Astrocyte (in vitro differentiated cells and primary cell): ENCODE results near the gene ALDH2. TPM values are rescaled to one million over a fixed set of nuclear protein-coding genes. Genes with fewer than 3 reads are reported as not detected.
"Not testable (repeated sequence)": the region's sequence is repeated elsewhere in the genome, so short reads cannot be mapped to it uniquely, and the experiment has no call there.

Source experiments
- DNase-seq: peaks from one replicate; pipeline ENCODE4 v3.0.0-alpha.2; 2010; ENCODE audit warnings: low read depth
- FAIRE-seq: peaks from 2 replicates; lab custom pipeline; 2011; peaks lifted over from hg19 to GRCh38; lab: Jason Lieb, UNC
- H2AFZ ChIP-seq: 2 replicates; pipeline ENCODE4 v1.6.0; 2012; ENCODE audit warnings: low read depth, low read length, inconsistent platforms
- H3K27ac ChIP-seq: 2 replicates; pipeline ENCODE4 v1.5.1; 2011; ENCODE audit warnings: low read depth, low read length, inconsistent platforms
- H3K27me3 ChIP-seq: 2 replicates; pipeline ENCODE4 v1.6.0; 2011; ENCODE audit warnings: low read length, inconsistent platforms; ENCODE audit not compliant: insufficient read depth
- H3K36me3 ChIP-seq: 2 replicates; pipeline ENCODE4 v1.5.1; 2011; ENCODE audit warnings: low read length, inconsistent platforms; ENCODE audit not compliant: insufficient read depth
- H3K4me1 ChIP-seq: 2 replicates; pipeline ENCODE4 v1.5.1; 2011; ENCODE audit warnings: low read length, inconsistent platforms; ENCODE audit not compliant: insufficient read depth
- H3K4me2 ChIP-seq: 2 replicates; pipeline ENCODE4 v1.6.0; 2012; ENCODE audit warnings: low read length, inconsistent platforms
- H3K4me3 ChIP-seq: 2 replicates; pipeline ENCODE4 v1.5.1; 2011; ENCODE audit warnings: low read depth, mild to moderate bottlenecking, low read length, inconsistent platforms; ENCODE audit not compliant: insufficient read depth
- H3K79me2 ChIP-seq: 2 replicates; pipeline ENCODE4 v1.6.0; 2012; ENCODE audit warnings: mild to moderate bottlenecking, low read length, inconsistent platforms; ENCODE audit not compliant: insufficient read depth
- H3K9ac ChIP-seq: 2 replicates; pipeline ENCODE4 v1.6.0; 2012; ENCODE audit warnings: mild to moderate bottlenecking, low read length, inconsistent platforms
- H3K9me3 ChIP-seq: 2 replicates; pipeline ENCODE4 v1.5.1; 2012; ENCODE audit warnings: low read depth, mild to moderate bottlenecking, low read length, inconsistent platforms; ENCODE audit not compliant: insufficient read depth
- H4K20me1 ChIP-seq: 2 replicates; pipeline ENCODE4 v1.6.0; 2012; ENCODE audit warnings: low read length, inconsistent platforms; ENCODE audit not compliant: insufficient read depth
- H3K27ac Mint-ChIP-seq: one replicate; pipeline ENCODE4 v1.8.0; 2021; ENCODE audit warnings: mild to moderate bottlenecking, mixed read lengths; ENCODE audit not compliant: unreplicated experiment
- H3K27me3 Mint-ChIP-seq: one replicate; pipeline ENCODE4 v1.8.0; 2021; ENCODE audit warnings: low read depth, mixed read lengths; ENCODE audit not compliant: unreplicated experiment
- H3K36me3 Mint-ChIP-seq: one replicate; pipeline ENCODE4 v1.8.0; 2021; ENCODE audit warnings: low read depth, mixed read lengths; ENCODE audit not compliant: unreplicated experiment
- H3K4me1 Mint-ChIP-seq: one replicate; pipeline ENCODE4 v1.8.0; 2021; ENCODE audit warnings: low read depth, mixed read lengths; ENCODE audit not compliant: unreplicated experiment
- H3K4me3 Mint-ChIP-seq: one replicate; pipeline ENCODE4 v1.8.0; 2021; ENCODE audit warnings: mild to moderate bottlenecking, moderate library complexity, mixed read lengths; ENCODE audit not compliant: unreplicated experiment
- H3K9me3 Mint-ChIP-seq: one replicate; pipeline ENCODE4 v1.8.0; 2021; ENCODE audit warnings: mild to moderate bottlenecking, mixed read lengths; ENCODE audit not compliant: unreplicated experiment
- CTCF ChIP-seq: IDR thresholded peaks from 2 replicates; pipeline ENCODE4 v1.5.1; 2011; ENCODE audit warnings: low read depth, mild to moderate bottlenecking, inconsistent platforms, low read length, moderate library complexity; ENCODE audit not compliant: insufficient read depth
- EZH2 ChIP-seq: IDR thresholded peaks from 2 replicates; pipeline ENCODE4 v1.6.1; 2012; ENCODE audit warnings: mild to moderate bottlenecking, low read length, inconsistent platforms; ENCODE audit not compliant: insufficient read depth
- total RNA-seq: library from RNA; stranded (reverse); gene quantifications from 2 replicates; pipeline ENCODE4 v1.2.1, GENCODE V29; 2021

The ALDH2 gene
- total RNA-seq, 1 donor from 2014 or later = 82.0 TPM

GRCh38 chr12:111835531-111836181 is 68.9 kb downstream of the ALDH2 start:
- not testable (repeated sequence) for H3K4me3 ChIP-seq, H3K36me3 ChIP-seq, H3K27ac ChIP-seq, H3K9me3 ChIP-seq, H4K20me1 ChIP-seq, H3K4me1 ChIP-seq, FAIRE-seq, H3K4me1 Mint-ChIP-seq, H3K27me3 ChIP-seq, H2AFZ ChIP-seq, H3K27me3 Mint-ChIP-seq, H3K4me2 ChIP-seq, H3K36me3 Mint-ChIP-seq, H3K27ac Mint-ChIP-seq, H3K9ac ChIP-seq, H3K4me3 Mint-ChIP-seq, H3K9me3 Mint-ChIP-seq, DNase-seq
- H3K79me2 ChIP-seq = peaks cover 15% of the 10 kb centered on the region

- peaks cover 2% of the 10 kb centered on the region for H3K27me3 Mint-ChIP-seq
- no peaks in the 10 kb centered on the region for H4K20me1 ChIP-seq
- H3K79me2 ChIP-seq = peaks cover 40% of the 10 kb centered on the region
- no peaks in the 10 kb centered on the region for H3K27me3 ChIP-seq
- TF ChIP-seq CTCF (no peak), EZH2 (no peak)
- H3K36me3 Mint-ChIP-seq = peaks cover 4% of the 10 kb centered on the region
- peaks cover 7% of the 10 kb centered on the region for H3K36me3 ChIP-seq
- no peak overlapping the region for H3K9ac ChIP-seq
- no peak overlapping the region for H3K4me3 ChIP-seq
- peaks cover 8% of the 10 kb centered on the region for H3K4me1 ChIP-seq
- DNase-seq = no peak
- no peaks in the 10 kb centered on the region for H3K4me1 Mint-ChIP-seq
- H3K9me3 Mint-ChIP-seq = no peaks in the 10 kb centered on the region
- no peak overlapping the region for H3K27ac Mint-ChIP-seq
- H3K9me3 ChIP-seq = no peaks in the 10 kb centered on the region
- no peak overlapping the region for H3K27ac ChIP-seq
- no peak overlapping the region for H3K4me3 Mint-ChIP-seq
- H2AFZ ChIP-seq = no peak overlapping the region
- FAIRE-seq = no peak
- no peak overlapping the region for H3K4me2 ChIP-seq
Measured at GRCh38 chr12:111838353-111838752, 71.6 kb downstream of the ALDH2 start.

- H3K27me3 ChIP-seq = no peaks in the 10 kb centered on the region
Measured at GRCh38 chr12:111840807-111841206, 74.1 kb downstream of the ALDH2 start.

More at GRCh38 chr12:111840807-111841206, 74.1 kb downstream of the ALDH2 start:
- Histone ChIP-seq H3K4me3 (peak overlapping the region; percentile 96), H3K9me3 (no peaks in the 10 kb centered on the region), H3K27ac (no peak overlapping the region), H3K9ac (peak overlapping the region; percentile 93), H3K36me3 (peaks cover 7% of the 10 kb centered on the region), H2AFZ (no peak overlapping the region), H3K4me1 (peaks cover 11% of the 10 kb centered on the region), H4K20me1 (peaks cover 12% of the 10 kb centered on the region), H3K79me2 (peaks cover 64% of the 10 kb centered on the region), H3K4me2 (peak overlapping the region; percentile 94)
- H3K4me1 Mint-ChIP-seq = peaks cover 5% of the 10 kb centered on the region
- peak overlapping the region; percentile 99 for H3K4me3 Mint-ChIP-seq
- DNase-seq (no peak), FAIRE-seq (no peak)
- no peak for TF ChIP-seq EZH2
- TF ChIP-seq CTCF = no peak
- peaks cover 4% of the 10 kb centered on the region for H3K36me3 Mint-ChIP-seq
- H3K27me3 Mint-ChIP-seq = no peaks in the 10 kb centered on the region
- H3K9me3 Mint-ChIP-seq = no peaks in the 10 kb centered on the region
- H3K27ac Mint-ChIP-seq = peak overlapping the region; percentile 98
